Mesenchymal stem cell (in vitro differentiated cells and primary cell): ENCODE measurements around the gene TAF4.

Source experiments
- DNase-seq: peaks from one replicate; pipeline ENCODE4 v3.0.0-alpha.2; 2013
- H2AFZ ChIP-seq: one replicate; pipeline ENCODE4 v1.6.1; 2013; ENCODE audit warnings: low read depth, mild to moderate bottlenecking, control low read depth, inconsistent platforms, low read length, moderate library complexity
- H2AK5ac ChIP-seq: 2 replicates; pipeline ENCODE4 v1.6.1; 2013; ENCODE audit warnings: low read length, moderate library complexity, mild to moderate bottlenecking, inconsistent platforms; ENCODE audit not compliant: severe bottlenecking
- H2BK120ac ChIP-seq: one replicate; pipeline ENCODE4 v1.6.1; 2013; ENCODE audit warnings: low read depth, mild to moderate bottlenecking, inconsistent platforms, low read length, moderate library complexity
- H2BK12ac ChIP-seq, 2 experiments: one replicate each; pipeline ENCODE4 v1.6.1; 2013; ENCODE audit warnings: inconsistent platforms in 2 of 2, low read length in 2 of 2, mild to moderate bottlenecking in 2 of 2, moderate library complexity in 2 of 2, control low read depth in 1 of 2
- H2BK15ac ChIP-seq: one replicate; pipeline ENCODE4 v1.6.1; 2013; ENCODE audit warnings: mild to moderate bottlenecking, low read depth, inconsistent platforms; ENCODE audit not compliant: poor library complexity, severe bottlenecking
- H2BK5ac ChIP-seq: 2 replicates; pipeline ENCODE4 v1.6.1; 2013; ENCODE audit warnings: low read depth, mild to moderate bottlenecking, low read length, control low read depth, inconsistent platforms; ENCODE audit not compliant: poor library complexity, severe bottlenecking
- H3K14ac ChIP-seq, 2 experiments: one replicate each; pipeline ENCODE4 v1.6.1; 2013; ENCODE audit warnings: inconsistent platforms in 2 of 2, low read length in 2 of 2, control low read depth in 1 of 2, mild to moderate bottlenecking in 1 of 2, moderate library complexity in 1 of 2
- H3K18ac ChIP-seq, 2 experiments: one replicate each; pipeline ENCODE4 v1.6.1; 2013; ENCODE audit warnings: inconsistent platforms in 2 of 2, low read length in 2 of 2, control low read depth in 1 of 2, low read depth in 1 of 2, mild to moderate bottlenecking in 1 of 2
- H3K23ac ChIP-seq, 2 experiments: one replicate each; pipeline ENCODE4 v1.6.1; 2013; ENCODE audit warnings: inconsistent platforms in 2 of 2, low read length in 2 of 2, mild to moderate bottlenecking in 2 of 2, moderate library complexity in 2 of 2, control low read depth in 1 of 2
- H3K27ac ChIP-seq: 2 replicates; pipeline ENCODE4 v1.5.1; 2013; ENCODE audit warnings: mild to moderate bottlenecking, moderate library complexity, low read length, control low read depth, inconsistent platforms; ENCODE audit not compliant: poor library complexity, severe bottlenecking
- H3K27me3 ChIP-seq, 2 experiments: 2 replicates each; pipeline versions ENCODE4 v1.6.1 to v1.7.0; 2013; ENCODE audit warnings: low read length in 2 of 2, mild to moderate bottlenecking in 2 of 2, moderate library complexity in 2 of 2, control low read depth in 1 of 2, inconsistent platforms in 1 of 2; ENCODE audit not compliant: control insufficient read depth in 1 of 2, insufficient read depth in 1 of 2
- H3K36me3 ChIP-seq, 2 experiments: 2 replicates each; pipeline versions ENCODE4 v1.6.1 to v1.7.0; 2013; ENCODE audit warnings: low read length in 2 of 2, control low read depth in 1 of 2, inconsistent platforms in 1 of 2, low read depth in 1 of 2, mild to moderate bottlenecking in 1 of 2; ENCODE audit not compliant: insufficient read depth in 2 of 2, control insufficient read depth in 1 of 2
- H3K4ac ChIP-seq, 2 experiments: one replicate each; pipeline ENCODE4 v1.6.1; 2013; ENCODE audit warnings: inconsistent platforms in 2 of 2, low read length in 2 of 2, mild to moderate bottlenecking in 2 of 2, moderate library complexity in 2 of 2, control low read depth in 1 of 2, low read depth in 1 of 2
- H3K4me1 ChIP-seq: 2 replicates; pipeline ENCODE4 v1.6.1; 2013; ENCODE audit warnings: low read depth, low read length, control low read depth; ENCODE audit not compliant: control insufficient read depth, insufficient read depth
- H3K4me2 ChIP-seq: 2 replicates; pipeline ENCODE4 v1.6.1; 2013; ENCODE audit warnings: low read length, mild to moderate bottlenecking, inconsistent platforms; ENCODE audit not compliant: poor library complexity, severe bottlenecking
- H3K4me3 ChIP-seq, 2 experiments: 2 replicates each; pipeline versions ENCODE4 v1.5.1 to v1.7.0; 2013; ENCODE audit warnings: low read length in 2 of 2, mild to moderate bottlenecking in 2 of 2, control low read depth in 1 of 2, low read depth in 1 of 2; ENCODE audit not compliant: insufficient read depth in 1 of 2
- H3K79me1 ChIP-seq: replicated peaks from 2 replicates; pipeline ENCODE4 v1.6.1; 2013; ENCODE audit warnings: mild to moderate bottlenecking, control low read depth, low read length, inconsistent platforms; ENCODE audit not compliant: poor library complexity, severe bottlenecking
- H3K9ac ChIP-seq: 2 replicates; pipeline ENCODE4 v1.7.0; 2013; ENCODE audit warnings: mild to moderate bottlenecking, low read length, moderate library complexity
- H3K9me3 ChIP-seq: 2 replicates; pipeline ENCODE4 v1.7.0; 2013; ENCODE audit warnings: mild to moderate bottlenecking, low read length; ENCODE audit not compliant: control insufficient read depth
- H4K8ac ChIP-seq: one replicate; pipeline ENCODE4 v1.6.1; 2013; ENCODE audit warnings: inconsistent platforms, mild to moderate bottlenecking, low read length, moderate library complexity
- H4K91ac ChIP-seq: one replicate; pipeline ENCODE4 v1.6.1; 2013; ENCODE audit warnings: mild to moderate bottlenecking, low read length, inconsistent platforms
- WGBS: methylation state at CpG from one replicate; pipeline ENCODE4 v1.1.7; 2013; ENCODE audit warnings: mixed read lengths; 5-methylcytosine and 5-hydroxymethylcytosine counted together

Gene TAF4

GRCh38 chr20:62059920-62060630 is 5.6 kb downstream of the TAF4 start:
- no peak overlapping the region for H3K9ac ChIP-seq
- no peak overlapping the region for H3K4ac ChIP-seq
- H3K27me3 ChIP-seq, result no peaks in the 10 kb centered on the region
- H2AFZ ChIP-seq, result no peak overlapping the region
- H3K27ac ChIP-seq, result no peak overlapping the region
- no peak overlapping the region for H2BK12ac ChIP-seq
- no peak overlapping the region for H3K4me2 ChIP-seq
- H3K36me3 ChIP-seq, result peaks cover 0 to 31% of the 10 kb centered on the region in 2 experiments
- no peak overlapping the region for H3K4me3 ChIP-seq
- H3K79me1 ChIP-seq, result peaks cover 53% of the 10 kb centered on the region
- H2BK15ac ChIP-seq, result no peak overlapping the region
- DNase-seq, result no peak
- H4K8ac ChIP-seq, result no peak overlapping the region
- no peaks in the 10 kb centered on the region for H3K9me3 ChIP-seq
- H2BK120ac ChIP-seq, result no peak overlapping the region
- no peak overlapping the region for H3K14ac ChIP-seq
- H4K91ac ChIP-seq, result no peak overlapping the region
- no peak overlapping the region for H2BK5ac ChIP-seq
- H3K4me1 ChIP-seq, result peaks cover 16% of the 10 kb centered on the region
- H3K18ac ChIP-seq, result no peak overlapping the region
- H3K23ac ChIP-seq, result no peak overlapping the region
- WGBS, result 97% methylated on average over 25 of the region's 25 CpGs
- H2AK5ac ChIP-seq, result no peak overlapping the region

GRCh38 chr20:62059401-62059800 is 6.3 kb downstream of the TAF4 start:
- Histone ChIP-seq H3K9ac (no peak overlapping the region), H3K36me3 (peaks cover 0 to 38% of the 10 kb centered on the region in 2 experiments), H3K79me1 (peaks cover 60% of the 10 kb centered on the region), H2BK15ac (no peak overlapping the region), H2AFZ (no peak overlapping the region), H4K8ac (no peak overlapping the region), H3K23ac (no peak overlapping the region), H3K18ac (no peak overlapping the region), H3K4me3 (no peak overlapping the region), H2BK5ac (no peak overlapping the region), H2BK12ac (no peak overlapping the region), H4K91ac (no peak overlapping the region), H3K9me3 (no peaks in the 10 kb centered on the region), H3K4ac (no peak overlapping the region), H2BK120ac (no peak overlapping the region), H3K27ac (no peak overlapping the region), H2AK5ac (no peak overlapping the region), H3K14ac (no peak overlapping the region), H3K27me3 (no peaks in the 10 kb centered on the region), H3K4me2 (no peak overlapping the region), H3K4me1 (peaks cover 15% of the 10 kb centered on the region)
- DNase-seq, result no peak
- WGBS, result 97% methylated on average over 11 of the region's 11 CpGs

GRCh38 chr20:62058941-62059340 is 6.7 kb downstream of the TAF4 start:
- H3K4me1 ChIP-seq, result peaks cover 10% of the 10 kb centered on the region
- no peak overlapping the region for H3K27ac ChIP-seq
- H2BK5ac ChIP-seq, result no peak overlapping the region
- no peak overlapping the region for H2BK12ac ChIP-seq
- no peak overlapping the region for H2AK5ac ChIP-seq
- no peak overlapping the region for H3K9ac ChIP-seq
- no peak overlapping the region for H3K4ac ChIP-seq
- H4K8ac ChIP-seq, result no peak overlapping the region
- H3K36me3 ChIP-seq, result peaks cover 0 to 42% of the 10 kb centered on the region in 2 experiments
- no peak overlapping the region for H3K4me2 ChIP-seq
- H2AFZ ChIP-seq, result no peak overlapping the region
- peaks cover 62% of the 10 kb centered on the region for H3K79me1 ChIP-seq
- 97% methylated on average over 9 of the region's 11 CpGs for WGBS
- no peak overlapping the region for H3K14ac ChIP-seq
- H3K27me3 ChIP-seq, result no peaks in the 10 kb centered on the region
- no peak overlapping the region for H4K91ac ChIP-seq
- no peak overlapping the region for H3K23ac ChIP-seq
- H3K4me3 ChIP-seq, result no peak overlapping the region
- H2BK15ac ChIP-seq, result no peak overlapping the region
- no peak for DNase-seq
- H3K18ac ChIP-seq, result no peak overlapping the region
- H2BK120ac ChIP-seq, result no peak overlapping the region
- H3K9me3 ChIP-seq, result no peaks in the 10 kb centered on the region

GRCh38 chr20:62056975-62057374 is 8.7 kb downstream of the TAF4 start:
- 98% methylated on average over 11 of the region's 11 CpGs for WGBS
- no peak overlapping the region for H4K8ac ChIP-seq
- peaks cover 4% of the 10 kb centered on the region for H3K4me1 ChIP-seq
- H3K9ac ChIP-seq, result no peak overlapping the region
- no peak overlapping the region for H3K14ac ChIP-seq
- no peak for DNase-seq
- no peak overlapping the region for H3K4me3 ChIP-seq
- H2AK5ac ChIP-seq, result no peak overlapping the region
- peaks cover 0 to 52% of the 10 kb centered on the region in 2 experiments for H3K36me3 ChIP-seq
- H3K23ac ChIP-seq, result no peak overlapping the region
- no peaks in the 10 kb centered on the region for H3K27me3 ChIP-seq
- H3K27ac ChIP-seq, result no peak overlapping the region
- no peak overlapping the region for H3K4me2 ChIP-seq
- no peak overlapping the region for H2BK15ac ChIP-seq
- peaks cover 64% of the 10 kb centered on the region for H3K79me1 ChIP-seq
- H2BK120ac ChIP-seq, result no peak overlapping the region
- H3K4ac ChIP-seq, result no peak overlapping the region
- no peak overlapping the region for H2AFZ ChIP-seq
- H3K9me3 ChIP-seq, result no peaks in the 10 kb centered on the region
- H4K91ac ChIP-seq, result no peak overlapping the region
- H3K18ac ChIP-seq, result no peak overlapping the region
- no peak overlapping the region for H2BK5ac ChIP-seq
- no peak overlapping the region for H2BK12ac ChIP-seq
